ENCODE data around the gene ZNF354C.
"Not testable (repeated sequence)": the region's sequence is repeated elsewhere in the genome, so short reads cannot be mapped to it uniquely, and the experiment has no call there.

ZNF354C gene

DNA sequence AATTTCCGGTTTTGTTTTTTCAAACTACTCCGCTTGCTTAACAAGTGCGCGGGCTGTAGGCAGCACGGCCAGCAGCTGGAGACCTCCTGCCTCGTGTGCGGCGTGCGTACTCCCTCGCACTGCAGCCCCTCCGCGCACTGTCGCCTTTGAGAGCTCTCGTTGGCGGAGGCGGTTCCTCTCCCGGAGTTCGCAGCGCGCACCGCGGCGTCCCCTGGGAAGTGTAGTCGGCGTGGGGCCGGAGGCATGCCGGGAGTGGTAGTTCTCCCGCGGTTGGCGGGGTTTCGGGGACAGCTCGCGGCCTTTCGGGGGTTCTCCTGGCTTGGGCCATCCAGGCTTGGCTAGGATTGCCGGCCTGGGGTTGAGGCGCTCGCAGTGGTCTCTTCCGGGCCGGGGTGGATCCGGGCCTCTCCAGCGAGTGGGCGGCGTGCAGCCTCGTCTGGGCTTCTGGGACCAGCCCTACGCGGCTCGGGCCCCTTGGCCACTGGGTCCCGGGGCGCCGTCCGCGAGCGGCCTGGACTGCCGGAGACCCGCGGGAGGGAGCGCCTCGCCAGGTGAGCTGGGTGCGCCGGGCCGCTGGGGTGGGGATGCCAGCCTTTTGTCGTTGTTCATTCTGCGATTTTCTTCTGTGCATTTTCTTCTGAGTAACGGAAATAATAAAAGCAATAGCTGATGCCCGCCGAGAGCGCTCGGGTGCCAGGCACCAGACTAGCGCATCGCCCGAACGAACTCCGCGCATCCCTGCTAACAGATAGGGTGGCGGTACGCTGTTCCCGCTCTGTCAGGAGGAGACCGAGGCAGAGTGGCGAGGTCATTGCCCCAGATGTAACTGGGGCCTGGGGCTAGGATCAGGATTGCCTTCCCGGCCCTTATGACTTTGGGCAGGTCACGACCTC is at the start of gene ZNF354C:
Gene ZNF354C, plus strand, starts transcription at position 258 of the 893 bp plus-strand sequence. CDS start 1,696 bp downstream, outside the sequence.
- no peak for DNase-seq

DNA sequence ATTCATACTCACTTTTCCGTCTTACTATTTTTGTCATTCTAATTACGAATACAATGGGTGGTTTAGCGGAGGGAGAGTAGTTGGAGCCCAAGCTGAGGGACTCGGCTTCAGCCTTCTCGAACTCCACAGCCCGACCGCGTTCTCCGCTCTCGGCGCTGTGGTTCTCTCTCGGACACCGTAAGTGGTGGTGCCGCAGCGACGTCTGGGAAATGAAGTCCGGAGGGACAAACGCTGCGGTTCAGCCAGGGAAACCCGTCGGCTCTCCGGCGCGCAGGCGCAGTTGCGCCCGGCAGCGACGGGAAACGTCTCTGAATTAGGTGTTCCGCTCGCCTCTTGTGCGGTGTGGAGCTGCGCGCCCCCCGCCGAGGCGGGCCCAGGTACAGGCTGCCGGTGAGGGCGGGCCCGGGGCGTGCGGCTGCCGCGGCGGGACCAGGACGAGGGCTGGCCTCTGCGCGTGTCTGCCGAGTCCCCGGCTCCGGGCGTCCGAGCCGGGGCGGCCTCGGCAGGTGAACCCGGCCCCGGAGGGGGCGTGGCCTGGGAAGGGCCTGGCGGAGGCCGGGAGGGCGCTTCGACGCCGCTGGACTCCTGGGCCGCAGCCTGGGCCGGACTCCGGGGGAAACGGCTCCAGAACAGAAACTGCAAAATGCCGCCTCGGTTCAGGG is 36.5 kb upstream of the ZNF354C start, which contains the start of gene ZNF879:
Gene ZNF879, plus strand, starts transcription at position 277 of the 662 bp plus-strand sequence. CDS start 1,201 bp downstream, outside the sequence.
- DNase-seq = no peak

GRCh38 chr5:179033004-179033580 is 27.1 kb upstream of the ZNF354C start:
- no peak for DNase-seq

- DNase-seq = no peak
These were observed 15.4 kb upstream of the ZNF354C start for GRCh38 chr5:179044765-179045164.

GRCh38 chr5:179051784-179052183 is 8.4 kb upstream of the ZNF354C start:
- no peak for DNase-seq

GRCh38 chr5:179054036-179054785 is 6.0 kb upstream of the ZNF354C start:
- no peak for DNase-seq

DNA sequence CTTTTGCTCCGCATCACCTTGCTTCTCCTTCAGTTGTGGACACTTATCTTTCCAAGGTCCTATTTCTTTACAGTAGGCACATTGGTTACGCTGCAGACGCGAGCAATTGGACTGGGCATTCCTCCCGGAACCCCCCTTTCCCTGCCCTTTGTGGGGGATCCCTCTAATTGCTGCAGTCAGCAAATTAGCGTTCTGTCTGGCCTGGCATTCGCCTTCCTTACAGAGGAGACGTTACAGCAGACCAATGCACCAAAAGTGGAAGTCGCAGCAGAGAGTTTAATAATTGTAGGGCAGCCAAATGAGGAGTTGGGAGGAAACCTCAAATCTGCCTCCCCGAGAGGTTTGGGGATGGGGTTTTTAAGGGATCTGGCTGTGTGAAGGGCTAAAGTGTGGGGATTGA is 5.3 kb upstream of the ZNF354C start:
- DNase-seq = no peak

DNA sequence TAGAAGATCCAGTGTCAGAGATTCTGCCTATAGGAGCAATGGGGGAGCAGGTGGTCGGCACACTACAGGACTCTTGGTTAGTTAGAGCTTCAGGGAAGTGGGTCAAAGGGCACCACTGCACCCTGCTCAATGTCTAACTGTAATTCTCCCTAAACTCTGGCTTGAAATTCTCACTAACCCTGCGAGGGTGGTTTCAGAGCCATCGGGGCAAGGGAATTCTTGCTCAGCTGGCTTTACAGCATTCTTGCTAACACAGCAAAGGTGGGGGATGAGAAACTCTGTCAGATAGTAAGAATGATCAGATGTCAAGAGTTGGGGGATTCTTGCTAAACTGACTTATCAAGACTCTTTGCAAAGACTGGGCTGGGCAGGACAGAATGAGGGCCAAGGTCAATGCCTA is 4.7 kb upstream of the ZNF354C start:
- DNase-seq = no peak

- no peak for DNase-seq
These were observed 4.3 kb upstream of the ZNF354C start for GRCh38 chr5:179055841-179056240.

DNA sequence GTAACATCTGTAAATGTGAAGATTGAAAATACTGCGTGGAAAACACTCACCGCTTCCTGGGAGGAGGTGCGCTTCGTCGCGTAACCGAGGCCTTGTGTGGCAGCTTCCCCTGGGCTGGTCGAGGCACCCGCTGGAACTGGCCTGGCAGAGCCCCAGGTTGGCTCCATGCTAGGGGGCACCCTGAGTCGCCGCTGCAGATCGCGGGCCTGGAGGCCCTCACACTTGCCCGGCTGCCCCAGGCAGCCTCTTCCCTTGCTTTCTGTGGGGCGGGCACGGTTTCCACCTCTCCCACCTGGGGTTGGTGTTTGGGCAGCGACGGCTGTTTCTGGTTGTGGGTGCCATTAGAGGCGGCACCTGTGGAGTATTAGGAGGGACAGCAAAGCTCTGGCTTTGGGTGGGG is 852 bp downstream of the ZNF354C start:
- no peak for DNase-seq

DNA sequence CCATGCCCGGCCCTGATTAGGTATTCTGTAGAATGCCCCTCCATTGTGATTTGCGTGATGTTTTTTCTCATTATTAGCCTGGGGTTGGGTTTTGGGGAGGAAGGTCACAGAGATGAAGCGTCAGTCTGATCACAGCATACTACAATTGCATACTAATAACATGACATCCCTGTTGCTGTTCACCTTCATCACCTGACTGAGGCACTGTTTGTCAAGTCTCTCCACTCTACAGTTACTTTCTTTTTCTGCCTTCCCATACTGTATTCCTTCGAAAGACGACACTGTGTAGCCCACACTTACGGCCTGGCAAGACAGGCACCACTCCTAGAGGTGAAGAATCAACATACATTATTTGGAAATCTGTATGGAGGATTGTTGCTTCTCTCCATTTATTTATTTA is 5.5 kb downstream of the ZNF354C start:
- no peak for DNase-seq

DNA sequence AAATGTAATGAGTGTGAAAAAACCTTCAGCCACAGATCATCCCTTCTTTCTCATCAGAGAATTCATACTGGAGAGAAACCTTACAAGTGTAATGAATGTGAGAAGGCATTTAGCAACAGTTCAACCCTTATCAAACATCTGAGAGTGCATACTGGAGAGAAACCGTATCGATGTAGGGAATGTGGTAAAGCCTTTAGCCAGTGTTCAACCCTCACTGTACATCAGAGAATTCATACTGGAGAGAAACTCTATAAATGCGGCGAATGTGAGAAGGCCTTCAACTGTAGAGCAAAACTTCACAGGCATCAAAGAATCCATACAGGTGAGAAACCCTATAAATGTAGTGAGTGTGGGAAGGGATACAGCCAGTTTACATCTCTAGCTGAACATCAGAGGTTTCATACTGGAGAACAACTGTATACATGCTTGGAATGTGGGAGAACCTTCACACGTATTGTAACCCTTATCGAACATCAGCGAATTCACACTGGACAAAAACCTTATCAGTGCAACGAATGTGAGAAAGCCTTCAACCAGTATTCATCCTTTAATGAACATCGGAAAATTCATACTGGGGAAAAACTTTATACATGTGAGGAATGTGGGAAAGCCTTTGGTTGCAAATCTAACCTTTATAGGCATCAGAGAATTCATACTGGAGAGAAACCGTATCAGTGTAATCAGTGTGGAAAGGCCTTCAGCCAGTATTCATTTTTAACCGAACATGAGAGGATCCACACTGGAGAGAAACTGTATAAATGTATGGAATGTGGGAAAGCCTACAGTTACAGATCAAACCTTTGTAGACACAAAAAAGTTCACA is 19.2 kb downstream of the ZNF354C start:
- no peak for DNase-seq

- DNase-seq = no peak
These were observed 20.6 kb downstream of the ZNF354C start for GRCh38 chr5:179080724-179081123.

DNA sequence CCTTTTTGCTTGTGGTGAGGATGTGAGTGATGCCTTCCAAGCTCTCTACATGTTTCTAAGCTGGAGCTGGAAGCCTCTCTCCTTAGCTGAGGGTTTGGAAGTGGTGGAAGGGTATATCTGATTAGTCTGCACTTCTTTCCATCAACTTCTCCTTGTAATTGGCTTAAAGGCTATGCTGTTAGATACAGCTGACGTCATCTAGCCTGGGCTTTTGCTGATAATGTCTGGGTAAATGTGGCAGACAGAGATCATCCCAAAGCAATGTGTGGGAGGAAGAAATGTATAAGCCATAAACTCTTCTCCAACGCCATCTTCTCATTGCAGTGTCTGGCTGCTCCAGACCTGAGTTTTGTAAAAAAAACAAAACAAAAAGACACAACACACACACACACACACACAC is 29.3 kb downstream of the ZNF354C start:
- DNase-seq = no peak

DNA sequence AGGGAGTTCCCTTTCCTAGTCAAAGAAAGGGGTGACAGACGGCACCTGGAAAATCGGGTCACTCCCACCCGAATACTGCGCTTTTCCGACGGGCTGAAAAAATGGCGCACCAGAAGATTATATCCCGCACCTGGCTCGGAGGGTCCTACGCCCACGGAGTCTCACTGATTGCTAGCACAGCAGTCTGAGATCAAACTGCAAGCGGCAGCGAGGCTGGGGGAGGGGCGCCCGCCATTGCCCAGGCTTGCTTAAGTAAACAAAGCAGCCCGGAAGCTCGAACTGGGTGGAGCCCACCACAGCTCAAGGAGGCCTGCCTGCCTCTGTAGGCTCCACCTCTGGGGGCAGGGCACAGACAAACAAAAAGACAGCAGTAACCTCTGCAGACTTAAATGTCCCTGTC is 41.1 kb downstream of the ZNF354C start:
- not testable (repeated sequence) for DNase-seq

- DNase-seq = no peak
These were observed 50.4 kb downstream of the ZNF354C start for GRCh38 chr5:179110528-179110927.

DNA sequence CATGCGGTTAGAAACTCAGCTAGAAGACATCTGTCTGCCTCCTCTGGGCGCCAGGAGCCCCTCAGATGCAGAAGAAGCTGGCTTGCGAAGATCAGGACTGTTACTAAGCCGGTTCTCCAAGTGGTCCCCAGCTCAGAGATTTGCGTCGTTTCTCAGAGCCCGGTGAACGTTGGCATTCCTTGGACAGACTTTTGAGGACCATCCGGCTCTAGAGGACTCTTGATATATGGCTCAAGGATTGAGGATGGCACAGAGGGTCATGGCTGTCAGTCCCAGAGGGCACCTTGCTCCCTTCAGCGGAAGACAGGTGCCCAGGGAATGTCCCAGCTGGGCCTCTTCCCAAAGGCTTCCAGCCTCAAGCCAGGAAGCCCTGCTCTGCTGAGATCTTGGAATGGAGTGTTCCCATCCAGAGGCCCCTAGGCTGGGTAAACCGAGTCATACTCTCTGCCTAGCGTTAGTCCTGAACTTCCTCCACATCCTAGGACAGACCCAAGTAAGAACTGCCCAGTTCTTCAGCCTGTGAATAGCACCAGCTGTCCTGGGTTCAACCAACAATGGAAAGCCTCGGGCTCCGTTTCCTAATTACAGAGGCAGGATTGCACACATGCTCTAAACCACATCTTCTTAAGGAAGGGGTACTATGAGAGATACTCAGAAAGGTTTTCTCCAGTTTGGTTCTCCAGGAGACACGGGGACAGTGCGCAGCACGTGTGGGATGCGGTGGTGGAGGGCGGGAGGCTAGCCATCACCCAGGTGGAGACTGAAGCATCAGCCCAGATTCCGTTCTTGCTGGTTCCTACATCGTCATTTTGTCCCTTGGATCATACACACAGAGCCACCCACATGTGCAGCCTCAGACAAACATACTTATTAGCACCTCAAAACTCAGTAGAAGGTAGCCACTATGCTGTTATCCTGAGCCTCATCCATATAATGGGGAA is 51.4 kb downstream of the ZNF354C start:
- no peak for DNase-seq

DNA sequence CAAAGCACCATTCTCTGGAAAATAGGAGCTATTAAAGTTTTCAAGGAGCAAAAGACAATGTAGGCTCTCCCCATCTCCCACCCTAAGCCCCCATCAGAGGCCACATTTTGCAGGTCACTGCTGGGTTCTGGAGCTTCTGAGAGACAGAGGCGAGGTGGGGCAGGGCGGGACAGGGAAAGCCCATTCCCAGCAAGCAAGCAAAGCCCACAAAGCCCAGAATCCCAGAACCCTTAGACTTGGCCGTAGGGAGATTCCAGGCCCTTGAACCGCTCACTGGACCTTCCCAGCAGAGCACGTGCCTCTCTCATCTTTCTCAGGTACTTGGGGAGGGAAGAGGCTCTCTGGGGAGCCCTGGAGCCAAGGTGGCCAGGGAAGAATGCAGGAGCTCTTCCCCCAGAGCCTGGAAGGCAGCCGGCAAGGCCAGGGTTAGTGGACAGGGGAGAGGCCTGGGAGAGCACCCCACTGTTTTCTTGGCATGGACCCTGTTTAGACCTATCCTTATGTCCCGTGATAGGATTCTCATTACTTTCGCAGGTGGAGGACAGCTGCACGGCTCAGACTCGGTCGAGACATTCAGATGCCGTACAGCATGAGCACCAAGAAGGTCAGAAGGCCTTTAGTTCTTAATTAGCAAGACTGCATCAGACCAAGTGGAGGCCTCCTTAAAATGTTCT is 52.4 kb downstream of the ZNF354C start:
- no peak for DNase-seq

- DNase-seq = no peak
These were observed 53.0 kb downstream of the ZNF354C start for GRCh38 chr5:179113143-179113530.

GRCh38 chr5:179113945-179114641 is 53.9 kb downstream of the ZNF354C start:
- no peak for DNase-seq

All from NCI-H2107 (cell line).